Measurements from ENCODE around the gene DNAH10.

- TF ChIP-seq CTCF (tag by site-specific recombination; IDR thresholded peaks at IDR 0.05) (no peak), ZNF23 (tag by site-specific recombination; IDR thresholded peaks at IDR 0.05; ENCODE audit: borderline replicate concordance) (no peak), SALL2 (tag by site-specific recombination; IDR thresholded peaks at IDR 0.05; ENCODE audit: borderline replicate concordance) (no peak), ZSCAN16 (tag by site-specific recombination; IDR thresholded peaks at IDR 0.05) (no peak), ZNF10 (tag by site-specific recombination; IDR thresholded peaks at IDR 0.05) (no peak), ZNF747 (tag by site-specific recombination; IDR thresholded peaks at IDR 0.05) (no peak), ZIC2 (tag by site-specific recombination; IDR thresholded peaks at IDR 0.05) (no peak), MEIS1 (CRISPR knock-in tag; IDR thresholded peaks at IDR 0.05; ENCODE audit: borderline replicate concordance) (no peak), GLIS2 (tag by site-specific recombination; IDR thresholded peaks at IDR 0.05) (no peak), ZNF473 (tag by site-specific recombination; IDR thresholded peaks at IDR 0.05) (no peak), ZNF777 (tag by site-specific recombination; IDR thresholded peaks at IDR 0.05; ENCODE audit: borderline replicate concordance) (no peak)
- TF ChIP-seq, protein P1, sequence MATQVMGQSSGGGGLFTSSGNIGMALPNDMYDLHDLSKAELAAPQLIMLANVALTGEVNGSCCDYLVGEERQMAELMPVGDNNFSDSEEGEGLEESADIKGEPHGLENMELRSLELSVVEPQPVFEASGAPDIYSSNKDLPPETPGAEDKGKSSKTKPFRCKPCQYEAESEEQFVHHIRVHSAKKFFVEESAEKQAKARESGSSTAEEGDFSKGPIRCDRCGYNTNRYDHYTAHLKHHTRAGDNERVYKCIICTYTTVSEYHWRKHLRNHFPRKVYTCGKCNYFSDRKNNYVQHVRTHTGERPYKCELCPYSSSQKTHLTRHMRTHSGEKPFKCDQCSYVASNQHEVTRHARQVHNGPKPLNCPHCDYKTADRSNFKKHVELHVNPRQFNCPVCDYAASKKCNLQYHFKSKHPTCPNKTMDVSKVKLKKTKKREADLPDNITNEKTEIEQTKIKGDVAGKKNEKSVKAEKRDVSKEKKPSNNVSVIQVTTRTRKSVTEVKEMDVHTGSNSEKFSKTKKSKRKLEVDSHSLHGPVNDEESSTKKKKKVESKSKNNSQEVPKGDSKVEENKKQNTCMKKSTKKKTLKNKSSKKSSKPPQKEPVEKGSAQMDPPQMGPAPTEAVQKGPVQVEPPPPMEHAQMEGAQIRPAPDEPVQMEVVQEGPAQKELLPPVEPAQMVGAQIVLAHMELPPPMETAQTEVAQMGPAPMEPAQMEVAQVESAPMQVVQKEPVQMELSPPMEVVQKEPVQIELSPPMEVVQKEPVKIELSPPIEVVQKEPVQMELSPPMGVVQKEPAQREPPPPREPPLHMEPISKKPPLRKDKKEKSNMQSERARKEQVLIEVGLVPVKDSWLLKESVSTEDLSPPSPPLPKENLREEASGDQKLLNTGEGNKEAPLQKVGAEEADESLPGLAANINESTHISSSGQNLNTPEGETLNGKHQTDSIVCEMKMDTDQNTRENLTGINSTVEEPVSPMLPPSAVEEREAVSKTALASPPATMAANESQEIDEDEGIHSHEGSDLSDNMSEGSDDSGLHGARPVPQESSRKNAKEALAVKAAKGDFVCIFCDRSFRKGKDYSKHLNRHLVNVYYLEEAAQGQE (tag by site-specific recombination; IDR thresholded peaks at IDR 0.05), result no peak
- TF ChIP-seq, protein P2, sequence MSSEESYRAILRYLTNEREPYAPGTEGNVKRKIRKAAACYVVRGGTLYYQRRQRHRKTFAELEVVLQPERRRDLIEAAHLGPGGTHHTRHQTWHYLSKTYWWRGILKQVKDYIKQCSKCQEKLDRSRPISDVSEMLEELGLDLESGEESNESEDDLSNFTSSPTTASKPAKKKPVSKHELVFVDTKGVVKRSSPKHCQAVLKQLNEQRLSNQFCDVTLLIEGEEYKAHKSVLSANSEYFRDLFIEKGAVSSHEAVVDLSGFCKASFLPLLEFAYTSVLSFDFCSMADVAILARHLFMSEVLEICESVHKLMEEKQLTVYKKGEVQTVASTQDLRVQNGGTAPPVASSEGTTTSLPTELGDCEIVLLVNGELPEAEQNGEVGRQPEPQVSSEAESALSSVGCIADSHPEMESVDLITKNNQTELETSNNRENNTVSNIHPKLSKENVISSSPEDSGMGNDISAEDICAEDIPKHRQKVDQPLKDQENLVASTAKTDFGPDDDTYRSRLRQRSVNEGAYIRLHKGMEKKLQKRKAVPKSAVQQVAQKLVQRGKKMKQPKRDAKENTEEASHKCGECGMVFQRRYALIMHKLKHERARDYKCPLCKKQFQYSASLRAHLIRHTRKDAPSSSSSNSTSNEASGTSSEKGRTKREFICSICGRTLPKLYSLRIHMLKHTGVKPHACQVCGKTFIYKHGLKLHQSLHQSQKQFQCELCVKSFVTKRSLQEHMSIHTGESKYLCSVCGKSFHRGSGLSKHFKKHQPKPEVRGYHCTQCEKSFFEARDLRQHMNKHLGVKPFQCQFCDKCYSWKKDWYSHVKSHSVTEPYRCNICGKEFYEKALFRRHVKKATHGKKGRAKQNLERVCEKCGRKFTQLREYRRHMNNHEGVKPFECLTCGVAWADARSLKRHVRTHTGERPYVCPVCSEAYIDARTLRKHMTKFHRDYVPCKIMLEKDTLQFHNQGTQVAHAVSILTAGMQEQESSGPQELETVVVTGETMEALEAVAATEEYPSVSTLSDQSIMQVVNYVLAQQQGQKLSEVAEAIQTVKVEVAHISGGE (tag by site-specific recombination; conservative IDR thresholded peaks at IDR 0.05; ENCODE audit: low read depth), result no peak
- TF ChIP-seq, protein P3, sequence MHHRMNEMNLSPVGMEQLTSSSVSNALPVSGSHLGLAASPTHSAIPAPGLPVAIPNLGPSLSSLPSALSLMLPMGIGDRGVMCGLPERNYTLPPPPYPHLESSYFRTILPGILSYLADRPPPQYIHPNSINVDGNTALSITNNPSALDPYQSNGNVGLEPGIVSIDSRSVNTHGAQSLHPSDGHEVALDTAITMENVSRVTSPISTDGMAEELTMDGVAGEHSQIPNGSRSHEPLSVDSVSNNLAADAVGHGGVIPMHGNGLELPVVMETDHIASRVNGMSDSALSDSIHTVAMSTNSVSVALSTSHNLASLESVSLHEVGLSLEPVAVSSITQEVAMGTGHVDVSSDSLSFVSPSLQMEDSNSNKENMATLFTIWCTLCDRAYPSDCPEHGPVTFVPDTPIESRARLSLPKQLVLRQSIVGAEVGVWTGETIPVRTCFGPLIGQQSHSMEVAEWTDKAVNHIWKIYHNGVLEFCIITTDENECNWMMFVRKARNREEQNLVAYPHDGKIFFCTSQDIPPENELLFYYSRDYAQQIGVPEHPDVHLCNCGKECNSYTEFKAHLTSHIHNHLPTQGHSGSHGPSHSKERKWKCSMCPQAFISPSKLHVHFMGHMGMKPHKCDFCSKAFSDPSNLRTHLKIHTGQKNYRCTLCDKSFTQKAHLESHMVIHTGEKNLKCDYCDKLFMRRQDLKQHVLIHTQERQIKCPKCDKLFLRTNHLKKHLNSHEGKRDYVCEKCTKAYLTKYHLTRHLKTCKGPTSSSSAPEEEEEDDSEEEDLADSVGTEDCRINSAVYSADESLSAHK (tag by site-specific recombination; IDR thresholded peaks at IDR 0.05), result no peak
Observed at GRCh38 chr12:123946152-123946515, 184.0 kb downstream of the DNAH10 start.
